HepG2 (cell line): ENCODE measurements around the gene BCAS3. TPM values are rescaled to one million over a fixed set of nuclear protein-coding genes. Genes with fewer than 3 reads are reported as not detected.

ENCODE experiments used
- ATAC-seq: fragments of 200-7000 bp; cut with Tn5 transposase; 3 replicates; pipeline ENCODE4 v1.9.1; 2020; ENCODE audit warnings: mild to moderate bottlenecking, moderate library complexity
- BruUV-seq: library from RNA; stranded (reverse); fragments of 400-500 nt; replicated peaks from 2 replicates; lab custom pipeline; 2021; lab: Mats Ljungman, UMichigan
- CTCF ChIA-PET: fragments of 300-600 bp; formaldehyde crosslinking; extraction: SDS; loops from one replicate; lab custom pipeline; 2021; ENCODE audit warnings: low total read pairs, inconsistent platforms, low intra/inter-chr PET ratio; lab: Yijun Ruan, JAX
- POLR2A ChIA-PET: fragments of 350-600 bp; sonication (Branson Sonifier 250); formaldehyde crosslinking; loops from one replicate; lab custom pipeline; 2020; ENCODE audit warnings: antibody characterized with exemption, inconsistent platforms; lab: Yijun Ruan, JAX
- DNase-seq: peaks from one replicate; pipeline ENCODE4 v3.0.0-alpha.2; 2015; ENCODE audit warnings: low spot score
- FAIRE-seq: peaks from 3 replicates; lab custom pipeline; 2011; peaks lifted over from hg19 to GRCh38; lab: Jason Lieb, UNC
- H2AFZ ChIP-seq: one replicate; pipeline ENCODE4 v1.6.1; 2011; ENCODE audit warnings: low read length, inconsistent platforms
- H3K27ac ChIP-seq: fragments of 300-600 bp; 3 replicates; pipeline ENCODE4 v1.8.0; 2011; ENCODE audit warnings: mixed run types, mild to moderate bottlenecking, mixed read lengths, low read length, inconsistent platforms; ENCODE audit not compliant: insufficient read depth; ENCODE audit errors: extremely low read length
- H3K27me3 ChIP-seq, 2 experiments: fragments of 200-600 bp in 1 of 2; 2 replicates in 1 of 2; 3 replicates in 1 of 2; pipeline versions ENCODE4 v1.6.0 to v1.8.0; 2011; ENCODE audit warnings: low read length in 2 of 2, mild to moderate bottlenecking in 2 of 2, moderate library complexity in 2 of 2, inconsistent platforms in 1 of 2; ENCODE audit not compliant: insufficient read depth in 2 of 2, control insufficient read depth in 1 of 2
- H3K36me3 ChIP-seq, 2 experiments: fragments of 200-600 bp in 1 of 2; replicated peaks in 1 of 2; 2 replicates in 1 of 2; 3 replicates in 1 of 2; pipeline versions ENCODE4 v1.5.1 to v1.8.0; 2011; ENCODE audit warnings: low read length in 2 of 2, inconsistent platforms in 1 of 2; ENCODE audit not compliant: insufficient read depth in 2 of 2, control insufficient read depth in 1 of 2
- H3K4me1 ChIP-seq: 2 replicates; pipeline ENCODE4 v1.5.1; 2012; ENCODE audit warnings: low read length, inconsistent platforms; ENCODE audit not compliant: insufficient read depth
- H3K4me2 ChIP-seq: 2 replicates; pipeline ENCODE4 v1.6.0; 2011; ENCODE audit warnings: low read depth, low read length, inconsistent platforms
- H3K4me3 ChIP-seq, 3 experiments: fragments of 200-600 bp in 1 of 3; sonication (generic), shearing (Covaris generic) in 1 of 3; replicated peaks in 1 of 3; 2 replicates each; pipeline ENCODE4 v1.5.1; 2011 to 2016; ENCODE audit warnings: low read length in 3 of 3, inconsistent platforms in 2 of 3, low read depth in 2 of 3, mild to moderate bottlenecking in 2 of 3, control low read depth in 1 of 3, mixed read lengths in 1 of 3; ENCODE audit not compliant: insufficient read depth in 1 of 3
- H3K79me2 ChIP-seq: one replicate; pipeline ENCODE4 v1.6.1; 2011; ENCODE audit warnings: low read length, inconsistent platforms; ENCODE audit not compliant: insufficient read depth
- H3K9ac ChIP-seq: 2 replicates; pipeline ENCODE4 v1.6.0; 2011; ENCODE audit warnings: mild to moderate bottlenecking, low read depth, low read length, inconsistent platforms; ENCODE audit not compliant: insufficient read depth
- H3K9me3 ChIP-seq: 2 replicates; pipeline ENCODE4 v1.5.1; 2012; ENCODE audit warnings: mild to moderate bottlenecking, low read length
- H4K20me1 ChIP-seq: 2 replicates; pipeline ENCODE4 v1.6.0; 2011; ENCODE audit warnings: inconsistent platforms, mild to moderate bottlenecking, low read length, moderate library complexity; ENCODE audit not compliant: insufficient read depth
- ARID5B ChIP-seq: IDR thresholded peaks from 2 replicates; pipeline ENCODE4 v1.4.0; 2020; ENCODE audit warnings: mild to moderate bottlenecking, missing genetic modification reagents
- CEBPZ ChIP-seq: IDR thresholded peaks from 2 replicates; pipeline ENCODE4 v1.6.1; 2012; ENCODE audit warnings: low read length, improper control_type of control experiment
- CENPBD1 ChIP-seq: sonication (generic); formaldehyde crosslinking; IDR thresholded peaks from 2 replicates; pipeline ENCODE4 v1.8.0; 2022; ENCODE audit warnings: missing genetic modification reagents, low read depth, mild to moderate bottlenecking, borderline replicate concordance
- FOXK1 ChIP-seq: sonication (generic); formaldehyde crosslinking; IDR thresholded peaks from 2 replicates; pipeline ENCODE4 v1.4.0; 2020; ENCODE audit warnings: low read depth, missing genetic modification reagents, borderline replicate concordance
- KMT2B ChIP-seq: IDR thresholded peaks from 2 replicates; pipeline ENCODE4 v1.6.1; 2016; ENCODE audit warnings: missing genetic modification reagents, missing compliant biosample characterization
- PAF1 ChIP-seq: IDR thresholded peaks from 2 replicates; pipeline ENCODE4 v1.6.1; 2016; ENCODE audit warnings: missing genetic modification reagents, missing compliant biosample characterization
- SALL1 ChIP-seq: sonication (generic); formaldehyde crosslinking; IDR thresholded peaks from 2 replicates; pipeline ENCODE4 v1.8.0; 2022; ENCODE audit warnings: mild to moderate bottlenecking, missing genetic modification reagents
- TSC22D2 ChIP-seq: sonication (generic); formaldehyde crosslinking; IDR thresholded peaks from 2 replicates; pipeline ENCODE4 v1.5.1; 2020; ENCODE audit warnings: missing genetic modification reagents, mild to moderate bottlenecking, borderline replicate concordance
- YEATS4 ChIP-seq: sonication (generic); formaldehyde crosslinking; IDR thresholded peaks from 2 replicates; pipeline ENCODE4 v1.4.0; 2020; ENCODE audit warnings: missing genetic modification reagents, borderline replicate concordance
- ZIK1 ChIP-seq: sonication (generic); formaldehyde crosslinking; IDR thresholded peaks from 2 replicates; pipeline ENCODE4 v1.5.0; 2020; ENCODE audit warnings: mild to moderate bottlenecking, low read depth, missing genetic modification reagents, borderline replicate concordance
- ZNF205 ChIP-seq: IDR thresholded peaks from 2 replicates; pipeline ENCODE4 v1.6.1; 2018; ENCODE audit warnings: missing biosample characterization, missing genetic modification reagents
- ZNF34 ChIP-seq: sonication (generic); formaldehyde crosslinking; IDR thresholded peaks from 2 replicates; pipeline ENCODE4 v1.4.0; 2020; ENCODE audit warnings: mild to moderate bottlenecking, missing genetic modification reagents, borderline replicate concordance
- in situ Hi-C: cut with HindIII; loops from 2 replicates; pipeline ENCODE4 v1.10.0; 2017; ENCODE audit warnings: low pct_unique_long_range_greater_than_20kb; ENCODE audit not compliant: extremely low pct_ligation_motif_present
- intact Hi-C: fragments of 100-400 bp; cut with micrococcal nuclease; formaldehyde crosslinking; loops from one replicate; pipeline ENCODE4 v1.10.0; 2022; ENCODE audit not compliant: unreplicated experiment
- polyA plus RNA-seq, 8 experiments: library from polyadenylated mRNA; depleted of rRNA in 3 of 8; stranded (reverse) in 7 of 8; unstranded in 1 of 8; fragments of >200 nt; fragmentation: Illumina TruSeq in 4 of 8; extraction: Trizol in 4 of 8; gene quantifications; 2 replicates each; pipeline versions ENCODE4 v1.2.1 to v1.2.3, GENCODE V29; 2011 to 2016; ENCODE audit warnings: low read depth in 4 of 8, missing spikeins in 1 of 8, mixed read lengths in 1 of 8; ENCODE audit not compliant: insufficient read depth in 1 of 8
- total RNA-seq, 5 experiments: library from RNA; depleted of rRNA; stranded (reverse); fragments of >200 nt; fragmentation: Illumina TruSeq; extraction: Trizol; gene quantifications; 2 replicates each; pipeline ENCODE4 v1.2.3, GENCODE V29; 2016; ENCODE audit warnings: low read depth in 1 of 5

BCAS3 gene
- total and polyA plus RNA-seq, 2 of the 13 experiments (the other 11 are each of a cell fraction or from before 2014, with no cell fraction given): 10.7 to 11.2 TPM

GRCh38 chr17:60989379-60989778 is 311.7 kb downstream of the BCAS3 start:
- no peaks in the 10 kb centered on the region for H3K36me3 ChIP-seq
- FAIRE-seq: no peak

More at GRCh38 chr17:60989379-60989778, 311.7 kb downstream of the BCAS3 start:
- POLR2A ChIA-PET: no interaction called here
- no peak for TF ChIP-seq TSC22D2 (CRISPR knock-in tag)
- TF ChIP-seq FOXK1: no peak
- TF ChIP-seq CEBPZ: no peak
- no peak for TF ChIP-seq CENPBD1 (CRISPR knock-in tag)
- TF ChIP-seq ARID5B (CRISPR knock-in tag): no peak
- TF ChIP-seq YEATS4 (CRISPR knock-in tag): no peak
- TF ChIP-seq ZNF34: no peak
- TF ChIP-seq KMT2B (CRISPR knock-in tag): no peak
- TF ChIP-seq ZIK1 (CRISPR knock-in tag): no peak
- TF ChIP-seq SALL1 (CRISPR knock-in tag): no peak
- no peak for TF ChIP-seq ZNF205 (CRISPR knock-in tag)
- TF ChIP-seq PAF1: no peak
- Histone ChIP-seq H3K4me1 (peaks cover 7% of the 10 kb centered on the region), H4K20me1 (no peaks in the 10 kb centered on the region), H3K4me3 (no peak overlapping the region), H3K4me2 (no peak overlapping the region), H3K27me3 (no peaks in the 10 kb centered on the region), H2AFZ (no peak overlapping the region), H3K9me3 (no peaks in the 10 kb centered on the region), H3K79me2 (no peaks in the 10 kb centered on the region), H3K27ac (no peak overlapping the region), H3K9ac (no peak overlapping the region)
- CTCF ChIA-PET: no interaction called here
- no peak for DNase-seq
- intact Hi-C loops: no loop called here
- no TSS peak for BruUV-seq
- in situ Hi-C loops: no loop called here
- ATAC-seq: no peak
